HG02840 (cell line): ENCODE measurements around the gene SMC5.
"Not testable (repeated sequence)": the region's sequence is repeated elsewhere in the genome, so short reads cannot be mapped to it uniquely, and the experiment has no call there.

ENCODE experiments used
- ATAC-seq: cut with Tn5 transposase; IDR thresholded peaks from one replicate; pipeline ENCODE4 v1.9.1; 2021; ENCODE audit warnings: mild to moderate bottlenecking, moderate library complexity, moderate number of reproducible peaks; ENCODE audit not compliant: unreplicated experiment, low FRiP score

SMC5 gene

DNA sequence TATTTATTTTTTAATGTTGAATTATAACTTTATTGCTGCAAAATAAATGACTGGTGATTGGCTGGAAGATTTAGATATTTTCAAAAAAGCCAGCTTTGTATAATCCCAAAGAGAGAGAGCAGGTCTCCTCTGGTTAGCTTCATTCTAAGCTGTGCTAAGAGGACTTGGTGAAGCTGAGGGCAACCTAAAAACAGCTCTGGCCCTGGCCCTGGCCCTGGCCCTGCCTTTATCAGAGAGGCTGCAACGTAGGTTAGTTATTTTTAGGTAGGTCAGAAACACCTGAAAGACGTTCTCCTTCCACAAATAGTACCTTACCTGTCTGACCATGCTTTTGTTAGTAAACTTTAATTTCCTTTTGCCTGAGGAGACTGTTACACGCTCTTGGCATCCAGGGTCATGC is 97.0 kb downstream of the SMC5 start:
- ATAC-seq = no peak

DNA sequence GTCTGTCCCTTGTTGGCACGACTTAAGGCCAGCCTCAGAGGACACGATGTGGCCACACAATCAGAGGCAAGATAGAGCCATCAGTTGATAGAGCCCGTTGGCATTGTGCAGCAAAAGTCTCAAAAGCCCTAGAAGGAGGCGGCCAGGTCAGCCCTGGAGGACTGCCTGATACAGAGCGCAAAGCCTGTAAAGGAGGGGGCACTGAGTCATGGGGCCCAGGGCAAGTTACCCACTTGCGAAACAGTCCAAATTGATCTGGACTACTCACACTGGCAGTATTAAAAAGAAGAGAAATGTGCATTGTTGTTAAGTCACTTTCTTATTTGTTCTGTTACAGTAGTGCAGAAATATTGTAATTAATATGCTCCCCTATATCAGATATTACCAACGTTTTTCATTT is 104.2 kb downstream of the SMC5 start:
- no peak for ATAC-seq

DNA sequence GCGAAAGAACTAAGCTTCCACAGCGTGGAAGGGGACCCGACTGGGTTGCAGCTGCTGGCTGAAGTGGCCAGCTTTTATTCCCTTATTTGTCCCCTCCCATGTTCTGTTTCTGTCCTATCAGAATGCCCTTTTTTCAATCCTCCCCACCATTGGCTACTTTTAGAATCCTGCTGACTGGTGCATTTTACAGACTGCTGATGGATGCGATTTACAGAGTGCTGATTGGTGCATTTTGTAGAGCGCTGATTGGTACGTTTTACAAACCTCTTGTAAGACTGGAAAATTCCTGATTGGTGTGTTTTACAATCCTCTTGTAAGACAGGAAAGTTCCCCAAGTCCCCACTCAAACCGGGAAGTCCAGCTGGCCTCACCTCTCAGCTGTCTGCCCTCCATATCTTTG is 105.0 kb downstream of the SMC5 start:
- ATAC-seq = no peak

DNA sequence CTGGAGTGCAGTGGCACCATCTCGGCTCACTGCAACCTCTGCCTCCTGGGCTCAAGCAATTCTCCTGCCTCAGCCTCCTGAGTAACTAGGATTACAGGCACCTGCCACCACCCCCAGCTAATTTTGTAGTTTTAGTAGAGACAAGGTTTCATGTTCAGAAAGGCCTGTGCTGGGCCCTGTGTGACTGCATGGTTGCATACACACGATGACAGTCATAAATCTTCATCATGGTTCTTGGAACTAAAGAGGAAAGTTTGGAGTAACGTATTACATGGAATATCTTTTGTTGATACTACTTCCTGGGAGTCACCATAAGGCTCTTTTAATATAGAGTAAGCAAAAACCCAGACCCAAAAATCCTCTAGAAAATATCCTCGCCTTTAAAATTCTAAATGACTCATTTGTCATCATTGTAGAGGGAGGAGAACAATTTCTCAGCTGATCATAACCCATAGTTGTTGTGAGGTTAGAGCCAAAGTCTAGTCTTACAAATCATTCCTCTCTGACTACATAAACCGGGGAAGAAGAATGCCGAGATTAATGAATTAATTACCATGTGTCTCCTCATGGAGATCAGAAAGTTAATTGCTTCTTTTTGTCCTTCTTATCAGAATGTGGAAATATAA is 108.6 kb downstream of the SMC5 start:
- ATAC-seq = no peak

DNA sequence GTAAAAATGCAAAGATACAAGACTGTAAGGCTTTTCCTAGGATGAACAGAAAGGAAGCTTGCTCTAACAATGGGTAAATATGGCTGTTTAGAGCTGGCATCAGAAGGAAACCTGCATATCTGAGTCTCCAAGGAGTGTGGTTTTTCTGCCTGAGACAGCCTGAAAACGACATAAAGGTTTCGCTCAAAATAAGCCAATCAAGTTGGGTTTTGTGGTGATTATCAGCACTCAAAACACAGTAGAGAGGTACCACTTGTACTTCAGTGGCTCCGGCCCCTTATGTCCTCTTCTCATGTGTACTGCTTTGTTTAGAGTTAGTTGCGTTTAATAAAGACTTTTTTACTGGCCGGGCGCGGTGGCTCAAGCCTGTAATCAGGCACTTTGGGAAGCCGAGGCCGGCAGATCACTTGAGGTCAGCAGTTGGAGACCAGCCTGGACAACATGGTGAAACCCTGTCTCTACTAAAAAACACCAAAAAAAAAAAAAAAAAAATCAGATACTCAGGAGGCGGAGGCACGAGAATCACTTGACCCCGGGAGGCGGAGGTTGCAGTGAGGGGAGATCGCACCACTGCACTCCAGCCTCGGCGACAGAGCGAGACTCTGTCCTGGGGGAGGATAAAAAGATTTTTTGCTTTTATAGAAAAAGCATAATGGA is 116.3 kb downstream of the SMC5 start:
- ATAC-seq = no peak

DNA sequence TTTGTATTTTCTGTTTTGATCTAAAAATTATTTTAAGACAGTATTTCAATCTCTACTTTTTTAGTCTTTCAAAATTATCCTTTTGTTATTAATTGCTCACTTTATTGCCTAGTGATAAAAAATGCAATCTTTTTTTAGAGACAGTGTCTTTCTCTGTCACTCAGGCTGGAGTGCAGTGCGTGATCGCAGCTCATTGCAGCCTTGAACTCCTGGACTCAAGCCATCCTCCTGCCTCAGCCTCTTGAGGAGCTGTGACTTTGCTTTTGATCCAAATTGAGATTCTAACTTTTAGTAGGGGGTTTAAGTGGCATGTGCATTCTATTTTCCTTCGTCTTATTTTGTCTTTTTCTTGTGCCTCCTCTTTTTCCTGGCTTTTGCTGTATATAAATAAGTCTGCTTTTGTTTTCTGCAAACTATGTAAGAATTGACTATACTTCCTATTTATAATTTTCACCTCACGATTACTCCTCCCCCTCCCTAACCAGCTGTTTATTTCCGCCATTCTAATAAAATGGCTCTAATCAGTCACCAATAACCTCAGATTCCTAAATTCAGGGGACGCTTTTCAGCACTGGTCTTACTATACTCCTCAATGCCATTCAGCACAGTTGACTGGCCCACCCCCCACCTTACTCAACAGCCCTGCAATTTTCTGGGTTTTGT is 123.4 kb downstream of the SMC5 start:
- ATAC-seq = no peak

DNA sequence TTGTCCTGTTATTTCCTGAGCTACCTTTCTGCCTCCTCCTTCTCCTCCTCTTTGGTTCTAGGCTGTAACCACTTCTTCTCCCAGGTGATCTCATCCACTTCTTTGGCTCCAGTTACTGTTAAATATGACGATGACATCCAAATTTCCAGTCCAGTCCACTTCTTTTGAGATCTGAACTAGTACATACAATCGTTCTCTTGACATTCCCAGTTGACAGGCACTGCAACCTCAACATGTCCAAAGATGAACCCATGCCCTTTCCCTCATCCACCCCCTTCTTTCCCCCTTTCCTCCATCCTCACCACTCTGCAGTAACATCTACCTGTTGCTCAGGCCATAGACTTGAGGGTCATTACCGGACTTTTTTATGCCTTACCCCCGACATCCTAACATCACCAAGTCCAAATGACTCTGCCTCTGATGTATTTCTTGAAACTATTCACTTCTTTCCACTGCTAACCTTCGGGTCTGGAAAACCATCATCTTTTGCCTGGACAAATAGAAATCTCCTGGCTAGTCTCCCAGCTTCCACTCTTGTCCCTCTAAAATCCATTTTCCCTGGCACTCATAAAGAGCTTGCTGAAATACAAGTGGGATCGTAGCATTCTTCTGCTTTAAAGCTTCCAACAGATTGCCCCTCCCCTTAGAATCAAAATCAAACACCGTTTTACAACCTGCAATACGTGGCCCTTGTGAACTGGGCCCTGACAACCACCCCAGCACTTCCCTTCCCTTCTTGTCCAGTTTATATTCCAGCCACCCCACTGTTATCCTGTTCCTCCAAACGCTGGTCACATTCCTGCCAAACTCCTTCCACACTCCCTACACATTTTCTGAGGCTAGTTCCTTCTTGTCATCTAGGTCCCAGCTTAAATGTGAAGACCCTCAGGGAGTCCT is 124.2 kb downstream of the SMC5 start:
- no peak for ATAC-seq

DNA sequence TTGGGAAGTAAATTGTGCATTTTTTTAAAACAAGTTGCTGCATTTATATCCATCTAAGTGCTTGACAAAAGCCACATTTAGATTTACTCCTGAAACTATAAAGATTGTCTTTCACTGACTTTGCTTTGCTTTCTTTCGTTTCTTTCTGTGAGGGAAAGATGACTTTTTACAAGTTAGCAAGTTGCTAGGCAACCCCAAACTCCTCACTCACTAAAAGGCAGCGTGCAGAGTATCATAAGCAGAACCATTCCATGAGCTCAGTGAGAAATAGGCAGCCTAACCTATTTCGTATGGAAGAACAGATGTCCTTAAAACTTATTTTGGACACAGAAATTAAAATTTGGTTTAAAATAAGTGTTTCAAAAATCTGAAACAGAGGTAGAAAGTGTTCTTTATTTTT is 126.6 kb downstream of the SMC5 start:
- ATAC-seq = no peak

DNA sequence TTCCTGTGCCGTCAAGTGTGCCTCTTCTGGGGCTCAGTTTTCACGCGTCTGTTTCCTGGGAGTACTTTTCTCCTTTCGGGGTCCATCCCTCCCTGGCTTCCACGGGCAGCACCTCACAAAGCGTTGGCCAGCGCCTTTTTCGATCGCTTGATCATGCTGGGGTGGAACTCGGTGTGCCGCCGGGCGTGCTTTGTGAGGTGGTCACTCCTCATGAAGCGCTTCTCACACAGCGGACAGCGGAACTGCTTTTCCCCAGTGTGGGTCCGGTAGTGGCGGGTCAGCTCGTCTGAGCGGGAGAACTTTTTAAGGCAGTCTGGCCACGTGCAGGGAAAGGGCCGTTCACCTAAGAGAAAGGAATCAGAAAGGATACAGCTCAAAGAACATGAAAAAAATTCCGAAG is 128.9 kb downstream of the SMC5 start:
- no peak for ATAC-seq

DNA sequence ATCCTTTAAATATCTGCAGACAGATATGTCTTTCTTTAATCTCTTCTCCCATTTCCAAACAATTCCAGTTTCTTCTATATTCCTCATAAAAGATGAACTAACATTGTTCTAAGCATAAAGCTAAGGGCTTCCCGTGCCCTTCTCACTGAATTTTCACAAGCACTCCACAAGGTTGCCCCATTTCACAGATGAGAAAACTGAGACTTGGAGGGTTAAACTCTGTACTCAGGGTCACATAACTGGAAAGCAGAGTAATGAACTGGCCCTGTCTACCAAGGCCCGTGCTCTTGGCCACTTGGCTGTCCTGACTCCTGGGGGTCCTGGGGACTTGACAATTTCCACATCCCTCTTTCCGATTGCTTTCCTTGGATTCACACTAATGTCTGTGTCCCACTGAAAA is 130.4 kb downstream of the SMC5 start:
- no peak for ATAC-seq

DNA sequence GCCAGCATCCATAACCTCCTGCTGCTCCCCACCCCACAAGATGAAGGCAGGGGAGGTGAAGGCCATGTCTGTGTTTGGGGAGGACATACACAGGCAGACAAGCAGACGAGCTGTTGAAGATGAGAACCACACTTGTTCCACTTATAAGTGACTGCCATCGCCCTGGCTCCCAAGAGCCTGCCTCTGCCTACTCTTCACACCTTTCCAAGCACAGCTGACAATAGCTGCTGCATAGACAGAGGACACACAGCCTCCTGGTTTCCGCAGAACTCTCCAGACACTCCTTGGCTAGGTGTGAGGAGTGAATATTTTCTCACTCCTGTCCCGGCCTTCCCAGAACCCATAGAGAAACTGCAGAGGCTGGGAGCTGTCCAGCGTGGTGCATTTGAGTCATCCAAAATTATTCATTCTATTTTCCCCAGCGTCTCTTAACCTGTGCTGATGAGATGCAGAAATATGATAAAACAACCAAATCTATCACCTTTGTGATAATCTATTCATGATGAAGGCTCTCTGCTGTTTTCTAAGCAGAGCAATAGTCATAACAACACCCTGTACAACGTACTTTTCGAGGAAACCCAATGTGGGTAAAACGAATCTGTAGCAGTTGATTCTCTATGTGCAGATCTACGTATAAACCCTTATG is 131.0 kb downstream of the SMC5 start:
- ATAC-seq = no peak

DNA sequence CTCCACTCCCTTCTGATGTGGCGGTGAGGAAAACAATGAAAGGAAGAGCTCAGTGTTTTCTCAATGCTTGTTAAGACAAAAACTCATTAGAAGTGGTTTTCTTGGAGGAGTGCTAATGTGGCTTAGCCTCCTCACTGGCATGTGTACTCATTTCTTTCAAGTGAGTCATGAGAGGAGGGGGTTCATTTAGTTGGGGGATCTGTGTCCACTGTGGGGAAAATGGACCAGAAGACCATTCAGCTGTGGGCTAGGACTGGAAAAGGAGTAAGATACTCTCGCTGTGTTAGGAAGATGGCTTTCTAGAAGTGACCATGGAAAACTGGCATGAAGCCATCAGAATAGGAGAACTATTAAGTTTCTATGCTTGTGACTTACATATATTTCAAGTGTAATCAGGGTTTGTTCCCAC is 132.2 kb downstream of the SMC5 start:
- no peak for ATAC-seq

DNA sequence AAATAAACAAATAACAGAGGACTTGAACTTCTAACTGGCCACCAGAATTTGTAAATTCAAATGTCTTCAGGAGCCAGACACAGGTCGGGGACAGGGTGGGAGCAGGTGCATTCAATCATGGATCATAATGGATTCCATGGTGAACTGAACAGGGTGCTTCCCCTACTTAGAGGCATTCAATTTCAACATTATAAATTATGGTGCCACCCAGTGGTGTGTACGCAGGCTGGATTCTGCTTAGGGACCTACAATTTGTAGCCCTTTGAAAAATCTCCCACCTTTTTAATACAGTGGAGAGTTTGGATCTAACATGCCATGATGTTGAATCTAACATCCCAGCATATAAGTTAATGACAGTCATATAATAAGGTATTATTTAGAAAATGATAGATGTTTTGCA is 133.4 kb downstream of the SMC5 start:
- no peak for ATAC-seq

DNA sequence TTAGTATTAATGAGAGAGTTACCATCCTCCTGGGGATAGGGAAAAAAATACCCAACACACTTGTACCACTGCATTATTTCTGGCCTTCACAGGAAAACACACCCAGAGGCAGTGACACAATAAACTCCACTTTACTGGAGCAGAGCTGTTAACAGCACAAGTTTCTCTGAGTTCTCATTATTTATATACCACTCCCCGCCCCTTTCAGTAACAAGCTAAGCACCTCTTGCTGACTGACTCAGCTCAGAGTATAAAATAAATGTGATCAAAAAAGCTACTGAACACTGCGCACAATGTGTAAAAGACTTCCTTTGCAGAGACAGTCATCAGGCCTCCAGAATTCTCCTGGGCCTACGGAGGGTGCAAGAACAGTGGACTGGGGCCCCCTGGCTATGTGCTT is 134.1 kb downstream of the SMC5 start:
- no peak for ATAC-seq

DNA sequence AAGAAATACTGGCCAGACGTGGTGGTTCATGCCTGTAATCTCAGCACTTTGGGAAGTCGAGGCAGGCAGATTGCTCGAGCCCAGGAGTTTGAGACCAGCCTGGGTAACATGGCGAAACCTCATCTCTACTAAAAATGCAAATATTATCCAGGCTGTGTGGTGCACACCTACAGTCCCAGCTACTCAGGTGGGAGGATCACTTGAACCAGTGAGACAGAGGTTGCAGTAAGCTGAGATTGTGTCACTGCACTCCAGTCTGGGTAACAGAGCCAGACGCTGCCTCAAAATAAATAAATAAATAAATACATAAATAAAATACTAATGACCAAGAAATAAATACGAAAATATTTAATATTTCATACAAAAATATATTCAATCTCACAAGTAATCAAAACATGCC is 136.9 kb downstream of the SMC5 start:
- no peak for ATAC-seq

DNA sequence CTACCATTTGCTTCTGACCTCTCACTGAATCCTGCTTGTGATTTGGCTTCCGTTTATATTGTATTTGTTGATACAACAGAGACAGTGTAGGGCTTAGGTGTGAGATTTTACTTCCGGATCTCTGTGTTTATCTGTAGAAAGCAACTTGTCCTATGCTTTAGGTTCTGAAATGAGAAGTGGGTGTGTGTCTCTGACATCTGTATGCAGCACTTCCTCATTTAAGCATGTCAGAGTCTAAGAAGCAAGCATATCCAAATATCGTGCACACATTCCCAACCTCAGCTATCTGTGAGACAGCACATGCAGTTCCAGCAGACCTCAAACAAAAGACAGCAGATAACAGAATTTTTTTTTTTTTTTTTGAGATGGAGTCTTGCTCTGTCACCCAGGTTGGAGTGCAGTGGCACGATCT is 139.4 kb downstream of the SMC5 start:
- ATAC-seq = peak; percentile 96

DNA sequence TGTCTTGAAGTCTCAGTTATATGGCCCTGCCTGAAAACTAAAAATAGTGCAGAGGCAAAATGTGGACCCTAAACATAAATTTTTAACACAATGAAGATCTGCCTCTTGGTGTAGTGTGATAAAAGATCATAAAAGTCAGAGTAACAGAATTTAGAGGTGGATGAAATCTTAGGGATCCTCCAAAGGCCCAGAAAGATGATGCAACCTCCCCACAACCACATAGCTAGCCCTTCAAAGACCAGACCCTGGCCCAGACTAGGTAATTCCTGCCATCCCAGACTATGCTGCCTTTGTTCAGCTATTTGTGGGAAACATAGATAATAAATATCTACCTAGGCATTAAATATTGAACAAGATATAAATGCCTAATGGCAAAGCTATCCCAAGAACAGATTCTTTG is 140.4 kb downstream of the SMC5 start:
- no peak for ATAC-seq

DNA sequence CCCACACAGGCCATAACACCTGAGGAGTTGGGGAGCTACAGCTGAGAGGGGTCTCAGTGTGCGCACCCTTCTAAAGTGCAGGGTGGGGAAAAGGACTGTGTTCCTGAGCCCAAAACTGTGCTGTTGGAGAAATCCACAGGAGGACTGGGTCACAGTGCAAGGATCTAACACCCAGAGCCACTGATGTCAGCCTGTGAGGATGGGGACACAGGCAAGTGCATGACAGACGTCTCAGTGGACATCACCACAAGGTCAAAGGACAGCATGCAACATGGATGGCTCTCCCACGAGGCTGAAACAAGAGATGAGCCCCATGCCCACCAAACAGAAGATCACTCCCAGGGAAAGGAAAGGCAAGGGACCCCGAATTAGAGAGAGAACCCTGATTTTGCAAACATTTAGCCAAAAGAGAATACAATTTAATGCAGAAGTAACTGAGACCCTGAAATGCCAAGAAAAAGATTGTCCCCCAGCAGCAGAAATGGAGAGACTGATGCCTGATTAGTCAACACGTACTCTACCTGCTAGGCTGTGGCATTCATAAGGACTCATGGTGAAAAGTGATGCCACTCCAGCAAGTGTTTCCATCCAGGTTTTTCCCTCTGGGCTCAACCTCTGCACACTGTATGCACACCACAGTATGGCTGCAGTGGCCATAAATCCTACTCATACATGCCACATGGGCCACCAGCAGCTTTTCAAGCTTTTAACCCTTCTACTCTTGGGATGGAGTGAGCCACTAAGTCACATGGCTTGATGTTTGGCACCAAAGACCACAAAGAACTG is 141.5 kb downstream of the SMC5 start:
- ATAC-seq = no peak

DNA sequence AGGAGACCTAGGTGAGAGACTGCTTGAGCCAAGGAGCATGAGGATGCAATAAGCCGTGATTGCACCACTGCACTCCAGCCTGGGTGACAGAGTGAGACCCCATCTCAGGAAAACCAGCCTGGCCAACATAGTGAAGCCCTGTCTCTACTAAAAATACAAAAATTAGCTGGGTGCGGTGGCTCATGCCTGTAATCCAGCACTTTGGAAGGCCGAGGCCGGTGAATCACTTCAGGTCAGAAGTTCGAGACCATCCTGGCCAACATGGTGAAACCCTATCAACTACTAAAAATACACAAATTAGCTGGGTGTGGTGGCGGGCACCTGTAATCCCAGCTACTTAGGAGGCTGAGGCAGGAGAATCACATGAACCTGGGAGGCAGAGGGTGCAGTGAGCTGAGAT is 142.5 kb downstream of the SMC5 start:
- not testable (repeated sequence) for ATAC-seq

DNA sequence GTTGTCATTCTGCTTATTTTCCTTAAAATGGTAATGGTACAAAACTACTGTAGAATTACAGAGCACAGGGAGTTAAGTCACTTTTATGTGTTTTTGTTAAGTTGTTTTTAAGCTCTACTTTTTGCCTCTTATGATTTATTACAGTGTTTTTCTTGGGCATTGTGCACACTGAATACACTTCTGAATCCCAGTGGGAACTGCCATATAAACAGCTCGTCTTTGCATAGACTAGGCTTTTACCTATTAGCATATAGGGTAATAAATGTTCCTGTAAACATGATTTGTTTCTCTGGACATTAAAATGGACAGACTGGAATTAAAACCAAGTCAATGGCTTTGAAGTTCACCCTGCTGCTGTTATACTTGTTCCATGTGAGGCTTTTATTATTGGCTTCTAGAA is 143.4 kb downstream of the SMC5 start:
- ATAC-seq = no peak
